LHCN-M2 (cell line): ENCODE results near the gene GPANK1. TPM values are rescaled to one million over a fixed set of nuclear protein-coding genes. Genes with fewer than 3 reads are reported as not detected.

Experiments used
- DNase-seq: peaks from one replicate; pipeline ENCODE4 v3.0.0-alpha.2; 2012; ENCODE audit warnings: low read depth
- total RNA-seq: library from RNA; depleted of rRNA; stranded (reverse); fragments of >200 nt; gene quantifications from 2 replicates; pipeline ENCODE4 v1.2.3, GENCODE V29; 2014; rRNA removed

Gene GPANK1
- total RNA-seq, 1 experiment from 2014 or later: 31.2 TPM

DNA sequence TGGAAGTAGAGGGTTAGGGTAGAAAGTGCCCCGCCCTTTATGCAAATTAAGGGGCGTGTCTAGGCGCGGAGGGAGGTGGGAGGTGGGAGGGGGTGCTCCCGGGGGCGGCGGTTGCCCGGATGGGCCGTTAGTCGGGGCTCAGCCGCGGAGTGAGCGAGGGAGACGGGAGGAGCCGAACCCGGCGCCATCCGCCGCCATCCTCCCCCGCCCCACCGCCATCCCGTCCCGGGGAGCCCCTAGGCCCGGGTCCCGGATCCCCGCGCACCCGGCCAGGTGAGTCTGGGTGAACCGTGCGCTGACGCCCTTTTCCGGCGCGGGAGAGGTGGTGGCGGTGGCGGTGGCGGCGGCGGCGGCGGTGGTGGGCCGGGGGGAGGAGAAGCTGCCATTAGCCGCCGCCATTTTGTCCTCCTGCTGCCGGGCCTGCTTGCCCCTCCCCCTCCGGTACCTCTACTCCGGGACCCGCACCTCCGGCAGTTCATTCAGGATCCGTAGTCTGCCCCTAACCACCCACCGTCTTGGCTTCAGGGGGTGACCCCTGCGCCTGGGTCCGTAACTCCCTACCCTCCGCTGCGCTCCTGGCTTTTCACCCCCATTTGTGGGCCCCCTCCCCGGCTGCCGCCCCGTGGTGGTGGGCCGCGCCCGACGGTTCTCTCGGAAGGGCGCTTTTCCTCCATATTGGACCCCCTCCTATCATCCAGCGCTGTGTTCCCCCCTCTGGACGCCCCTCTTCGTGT, 44.0 kb downstream of the GPANK1 start, which contains the start of gene PRRC2A:
TSS of gene PRRC2A (plus strand) at position 130 of the 734 bp plus-strand sequence. CDS start 2,075 bp downstream, outside the sequence.
- no peak for DNase-seq

DNA sequence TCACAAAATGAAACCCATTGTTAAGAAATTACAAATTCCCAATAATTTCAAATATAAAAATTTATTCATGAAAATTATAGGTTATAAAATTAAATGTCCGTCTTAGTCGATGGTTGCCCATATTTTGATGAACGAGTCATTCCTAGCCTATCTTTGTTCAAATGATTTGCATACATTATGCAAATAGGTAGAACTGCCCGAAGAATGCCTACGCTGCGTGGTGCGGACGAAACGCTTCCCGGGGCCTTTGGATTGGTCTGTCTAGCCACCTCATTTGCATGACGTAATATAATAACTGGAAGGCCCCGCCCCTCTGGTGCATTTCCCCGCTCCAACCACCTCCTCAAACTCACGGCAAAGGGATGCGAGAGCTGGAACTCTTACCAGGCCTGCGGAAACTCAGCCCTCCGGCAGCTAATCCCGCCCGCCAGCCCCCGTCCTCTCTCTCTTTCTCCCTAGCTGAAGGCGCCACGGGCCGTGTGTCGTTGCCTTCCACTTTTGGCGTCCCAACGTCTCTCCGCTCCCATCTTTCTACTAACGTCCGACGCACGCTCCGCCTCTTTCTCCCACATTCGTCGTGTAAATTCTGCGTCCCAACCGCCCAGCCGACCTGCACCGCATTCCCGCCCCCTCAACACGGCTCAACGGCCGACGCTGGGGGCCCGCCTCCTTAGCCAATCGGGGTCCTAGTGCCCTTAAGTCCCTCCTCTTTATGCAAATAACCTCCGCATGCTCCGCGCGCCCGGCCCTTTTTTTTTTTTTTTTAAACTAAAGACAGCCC, 44.8 kb downstream of the GPANK1 start:
- peak; percentile 99 for DNase-seq

- DNase-seq: no peak
Observed at GRCh38 chr6:31617010-31617409, 47.8 kb downstream of the GPANK1 start.

DNA sequence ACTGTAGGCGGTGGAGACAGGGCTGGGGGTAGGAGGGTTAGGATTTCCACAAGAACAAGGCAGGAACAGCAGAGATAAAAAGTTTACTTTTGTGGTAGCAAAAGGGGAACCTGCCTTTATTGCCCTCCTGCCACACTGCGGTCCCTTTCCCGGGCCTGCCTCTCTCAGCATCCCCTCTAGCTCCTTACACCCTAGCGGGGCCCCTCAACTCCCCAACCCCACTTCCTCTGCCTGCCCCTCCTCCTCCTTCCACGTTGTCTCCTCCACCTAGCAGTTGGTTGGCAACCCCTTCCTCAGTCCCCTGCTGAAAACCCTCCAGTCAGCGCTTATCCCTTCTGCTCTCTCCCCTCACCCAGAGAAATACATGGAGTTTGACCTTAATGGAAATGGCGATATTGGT, 49.0 kb downstream of the GPANK1 start:
- no peak for DNase-seq

- no peak for DNase-seq
Observed at GRCh38 chr6:31614684-31615578, 49.9 kb downstream of the GPANK1 start, which contains the start of gene AIF1. Gene AIF1 (plus strand): TSS chr6:31615234. CDS start chr6:31615330, 96 bp downstream.

DNA sequence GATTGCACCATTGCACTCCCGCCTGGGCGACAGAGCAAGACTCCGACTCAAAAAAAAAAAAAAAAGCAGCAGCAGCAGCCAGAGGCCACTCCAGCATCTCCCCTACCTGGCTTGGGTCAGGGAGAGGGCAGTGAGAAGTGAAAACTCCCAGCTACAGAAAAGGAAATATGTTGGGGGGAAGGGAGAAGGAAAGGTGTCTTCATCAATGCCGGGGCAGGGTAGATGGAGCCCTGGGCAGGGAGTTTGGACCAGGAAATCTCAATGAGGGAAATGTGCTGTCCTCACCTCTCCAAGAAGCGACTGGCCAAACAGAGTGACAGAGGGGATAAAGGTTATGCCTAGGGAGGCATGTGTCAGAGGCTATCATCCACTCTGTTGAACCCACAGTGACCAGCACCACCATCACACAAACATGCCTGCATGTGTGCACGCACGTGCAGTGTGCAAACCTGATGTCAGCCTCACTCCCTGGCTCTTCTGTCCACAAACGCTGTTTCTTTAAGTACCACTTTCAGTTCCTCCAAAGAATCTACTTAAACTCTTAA, 50.6 kb downstream of the GPANK1 start:
- no peak for DNase-seq

Other genes starting within 250 kb of the GPANK1 start
- 10.6 and 13.0 TPM in 2 replicates for gene MICB, start 166.9 kb downstream of the GPANK1 start, total RNA-seq
- gene MCCD1, start 136.0 kb downstream of the GPANK1 start, total RNA-seq: not detected in 2 replicates
- 402 and 452 TPM in 2 replicates for gene DDX39B, start 123.0 kb downstream of the GPANK1 start, total RNA-seq
- gene ATP6V1G2, start 118.4 kb downstream of the GPANK1 start, total RNA-seq: 3.1 and 3.3 TPM in 2 replicates
- 21.2 and 26.8 TPM in 2 replicates for gene NFKBIL1, start 117.4 kb downstream of the GPANK1 start, total RNA-seq
- gene LTA, start 92.7 kb downstream of the GPANK1 start, total RNA-seq: not detected in 2 replicates
- not detected in 2 replicates for gene TNF, start 89.4 kb downstream of the GPANK1 start, total RNA-seq
- not detected in 2 replicates for gene LTB, start 82.6 kb downstream of the GPANK1 start, total RNA-seq
- gene LST1, start 78.7 kb downstream of the GPANK1 start, total RNA-seq: not detected in 2 replicates
- not detected in 2 replicates for gene NCR3, start 72.0 kb downstream of the GPANK1 start, total RNA-seq
- not detected in 2 replicates for gene AIF1, start 49.8 kb downstream of the GPANK1 start, total RNA-seq
- gene PRRC2A, start 44.3 kb downstream of the GPANK1 start, total RNA-seq: 75.9 and 81.7 TPM in 2 replicates
- 180 and 219 TPM in 2 replicates for gene BAG6, start 12.3 kb downstream of the GPANK1 start, total RNA-seq
- gene APOM, start 9.1 kb downstream of the GPANK1 start, total RNA-seq: 3.9 and 4.4 TPM in 2 replicates
- 30.0 and 31.3 TPM in 2 replicates for gene C6orf47, start 4.2 kb downstream of the GPANK1 start, total RNA-seq
- gene CSNK2B, start 1.1 kb upstream of the GPANK1 start, total RNA-seq: 292 and 320 TPM in 2 replicates
- 2.4 and 4.0 TPM in 2 replicates for gene LY6G5B, start 5.0 kb upstream of the GPANK1 start, total RNA-seq
- gene LY6G5C, start 16.1 kb upstream of the GPANK1 start, total RNA-seq: 1.4 and 3.2 TPM in 2 replicates
- gene ABHD16A, start 38.3 kb upstream of the GPANK1 start, total RNA-seq: 45.8 and 50.5 TPM in 2 replicates
- gene LY6G6F, start 41.9 kb upstream of the GPANK1 start, total RNA-seq: not detected in 2 replicates
- gene LY6G6D, start 50.4 kb upstream of the GPANK1 start, total RNA-seq: not detected in 2 replicates
- 0.51 TPM in 1 of 2 replicates, not detected in the other for gene LY6G6C, start 56.7 kb upstream of the GPANK1 start, total RNA-seq
- not detected in 2 replicates for gene MPIG6B, start 58.4 kb upstream of the GPANK1 start, total RNA-seq
- gene DDAH2, start 64.3 kb upstream of the GPANK1 start, total RNA-seq: 78.4 and 85.8 TPM in 2 replicates
- 771 and 894 TPM in 2 replicates for gene CLIC1, start 71.5 kb upstream of the GPANK1 start, total RNA-seq
- gene MSH5, start 75.0 kb upstream of the GPANK1 start, total RNA-seq: 13.2 and 16.5 TPM in 2 replicates
- gene SAPCD1, start 97.7 kb upstream of the GPANK1 start, total RNA-seq: 1.5 and 2.7 TPM in 2 replicates
- gene VWA7, start 112.3 kb upstream of the GPANK1 start, total RNA-seq: not detected in 2 replicates
- gene VARS1, start 130.8 kb upstream of the GPANK1 start, total RNA-seq: 63.2 and 68.7 TPM in 2 replicates
- 78.7 and 88.2 TPM in 2 replicates for gene LSM2, start 142.0 kb upstream of the GPANK1 start, total RNA-seq
- gene HSPA1L, start 150.3 kb upstream of the GPANK1 start, total RNA-seq: 0.71 and 1.5 TPM in 2 replicates
- 98.9 and 101 TPM in 2 replicates for gene HSPA1A, start 150.5 kb upstream of the GPANK1 start, total RNA-seq
- 86.1 and 92.2 TPM in 2 replicates for gene HSPA1B, start 162.7 kb upstream of the GPANK1 start, total RNA-seq
- gene NEU1, start 197.8 kb upstream of the GPANK1 start, total RNA-seq: 43.9 and 57.2 TPM in 2 replicates
- gene SLC44A4, start 214.0 kb upstream of the GPANK1 start, total RNA-seq: 0.06 TPM in 1 of 2 replicates, not detected in the other
- 58.6 and 60.5 TPM in 2 replicates for gene EHMT2, start 232.7 kb upstream of the GPANK1 start, total RNA-seq
- gene ZBTB12, start 237.1 kb upstream of the GPANK1 start, total RNA-seq: 1.2 and 3.0 TPM in 2 replicates